Activated CD4-positive, alpha-beta T cell treated with anti-CD3 and anti-CD28 coated beads, Interleukin-2, amount 50 U/mL, for 48 hours (primary cell): ENCODE measurements around the gene MYO5A.
A peak's percentile ranks its signal among the peaks of the same experiment; 100 is the strongest.
"Not testable (repeated sequence)": the region's sequence is repeated elsewhere in the genome, so short reads cannot be mapped to it uniquely, and the experiment has no call there.

Experiments
- DNase-seq, 2 experiments: peaks; one replicate each; pipeline ENCODE4 v3.0.0-alpha.2; 2020

Gene MYO5A

DNA sequence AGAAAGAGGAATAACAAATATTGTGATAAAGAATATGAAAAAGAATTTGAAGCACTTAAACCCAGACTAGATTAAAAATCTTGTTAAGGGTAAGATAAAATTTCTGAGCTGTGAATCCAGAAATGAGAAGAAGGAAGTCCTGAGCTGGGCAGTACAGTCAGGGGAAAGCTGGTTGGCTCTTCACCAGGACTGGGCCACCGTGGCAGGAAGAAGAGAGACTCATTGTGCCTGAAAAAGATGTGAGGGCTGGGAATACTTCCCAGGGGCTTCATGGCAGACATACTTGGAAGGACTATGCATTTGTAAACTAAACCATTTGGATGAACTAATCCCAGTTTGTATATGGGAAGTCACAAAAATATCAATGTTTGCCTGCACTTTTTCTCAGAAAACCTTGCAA lies 204.6 kb downstream of the MYO5A start:
- DNase-seq = no peak

DNA sequence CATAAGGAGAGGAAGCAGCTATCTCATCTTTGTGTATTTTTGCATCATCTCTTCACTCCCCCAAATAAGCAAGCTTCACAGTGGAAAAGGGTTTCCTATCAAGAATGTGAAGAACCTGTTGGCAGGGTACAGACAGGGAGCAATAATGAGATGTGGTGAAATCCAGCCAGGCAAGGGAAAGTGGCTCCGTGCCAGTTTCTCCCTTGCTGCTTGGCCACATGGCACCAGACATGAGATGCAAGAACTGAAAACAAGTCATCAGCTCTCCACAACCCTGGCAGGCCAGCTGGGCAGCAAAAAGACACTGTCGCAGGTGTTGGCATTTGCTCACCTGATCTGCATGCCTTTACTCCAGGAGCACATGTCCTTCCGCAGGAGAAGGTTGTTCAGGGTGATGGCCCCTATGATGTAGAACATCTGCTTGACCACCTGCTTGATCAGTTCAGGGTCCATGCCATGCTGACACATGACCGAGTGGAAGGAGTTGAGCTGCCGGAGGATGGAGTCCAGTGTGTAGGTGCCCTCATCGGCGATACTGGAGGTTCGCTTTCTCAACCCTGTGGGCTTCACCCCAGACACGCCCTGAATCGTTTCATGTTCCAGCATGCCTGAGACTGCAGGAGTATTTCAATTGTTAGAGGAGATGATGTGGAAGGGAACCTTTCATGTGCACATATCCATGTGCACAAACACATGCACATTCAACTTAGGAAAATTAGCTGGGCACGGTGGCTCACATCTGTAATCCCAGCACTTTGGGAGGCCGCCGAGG lies 209.8 kb downstream of the MYO5A start:
- no peak for DNase-seq

DNA sequence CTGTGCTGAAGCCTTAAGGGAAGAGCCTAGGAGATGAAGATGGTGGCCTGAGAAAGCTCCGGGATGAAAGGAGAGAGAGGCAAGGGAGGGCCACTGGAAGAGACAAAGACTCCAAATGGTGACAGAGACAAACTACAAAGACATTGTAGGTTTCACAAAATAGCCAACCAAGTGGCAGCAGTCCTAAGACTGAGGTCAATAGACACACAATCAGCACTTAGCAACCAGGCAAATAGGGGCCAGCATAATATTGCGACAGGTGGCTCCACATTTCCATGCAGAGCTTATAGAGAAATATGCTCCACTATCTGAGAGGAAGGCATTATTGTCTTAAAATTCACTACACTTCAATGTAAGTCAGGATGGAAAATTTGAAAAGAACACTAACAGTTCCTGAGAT lies 211.0 kb downstream of the MYO5A start:
- DNase-seq = no peak

DNA sequence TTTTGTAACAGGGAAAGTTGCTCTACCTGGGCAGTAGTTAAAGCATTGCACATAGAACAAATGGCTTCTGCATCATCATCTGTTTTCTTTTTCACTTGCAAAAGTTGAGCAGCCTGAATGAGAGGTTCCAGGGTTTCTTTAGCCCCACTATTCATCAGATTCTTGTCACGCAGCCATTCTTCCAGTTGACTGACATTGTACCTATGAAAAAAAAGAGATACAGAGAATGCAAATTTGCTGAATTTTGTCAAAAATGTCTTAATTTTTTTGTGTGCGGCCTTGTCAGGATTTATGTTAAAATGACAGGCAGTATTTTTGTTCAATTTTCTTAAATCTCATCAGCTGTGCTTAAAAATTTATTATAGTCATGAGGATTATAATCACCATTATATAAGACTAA lies 211.7 kb downstream of the MYO5A start:
- no peak for DNase-seq

DNA sequence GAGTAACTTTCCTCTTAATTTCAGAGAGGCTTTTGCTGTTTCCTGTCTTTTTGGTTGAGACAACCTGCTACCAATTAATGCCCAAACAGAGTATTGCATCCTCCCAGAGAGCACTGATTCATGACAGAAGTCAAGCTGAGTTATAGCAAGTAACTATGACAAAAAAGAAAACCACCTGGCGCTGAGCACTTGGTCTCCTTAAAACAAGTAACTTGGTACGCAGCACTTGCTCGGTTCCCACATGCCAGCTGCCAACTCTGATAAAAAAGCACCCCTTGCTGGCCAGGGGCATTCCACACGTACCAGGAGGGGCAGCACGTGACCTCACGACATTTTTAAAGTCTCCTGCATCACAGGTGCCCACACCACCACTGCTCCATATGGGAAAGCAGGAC lies 219.5 kb downstream of the MYO5A start:
- no peak for DNase-seq

DNA sequence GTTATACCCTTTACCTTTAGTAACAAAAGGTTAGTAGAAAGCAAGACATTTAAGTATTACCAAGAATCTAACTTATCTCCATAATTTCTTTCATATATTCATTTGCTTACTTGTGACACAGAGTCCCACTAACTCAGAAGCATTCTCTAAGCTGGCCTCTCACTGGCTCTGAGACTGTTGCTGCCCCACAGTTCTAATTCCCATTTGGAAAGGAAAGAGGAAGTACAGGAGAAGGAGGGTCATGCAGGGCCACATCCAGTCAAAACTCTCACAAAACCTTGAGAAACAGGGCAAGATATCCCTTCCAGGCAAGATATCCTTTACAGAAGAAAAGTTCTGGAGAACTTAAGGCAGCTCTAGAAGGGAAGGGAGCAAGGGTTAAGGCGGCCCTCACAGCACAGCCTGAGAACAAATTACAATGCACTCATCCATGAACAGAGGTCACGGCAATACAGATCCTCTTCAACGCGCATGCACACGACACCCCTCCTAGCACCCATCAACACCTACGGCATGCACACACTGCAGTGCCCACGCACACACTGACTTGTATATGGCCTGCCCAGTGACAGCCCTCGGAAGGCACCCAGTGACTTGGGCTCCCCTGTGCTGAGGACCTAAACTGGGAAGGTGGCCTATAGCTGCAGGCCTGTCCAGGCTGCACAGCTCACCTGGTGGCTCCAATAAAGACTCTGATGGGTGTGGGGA lies 220.1 kb downstream of the MYO5A start:
- DNase-seq = no peak

DNA sequence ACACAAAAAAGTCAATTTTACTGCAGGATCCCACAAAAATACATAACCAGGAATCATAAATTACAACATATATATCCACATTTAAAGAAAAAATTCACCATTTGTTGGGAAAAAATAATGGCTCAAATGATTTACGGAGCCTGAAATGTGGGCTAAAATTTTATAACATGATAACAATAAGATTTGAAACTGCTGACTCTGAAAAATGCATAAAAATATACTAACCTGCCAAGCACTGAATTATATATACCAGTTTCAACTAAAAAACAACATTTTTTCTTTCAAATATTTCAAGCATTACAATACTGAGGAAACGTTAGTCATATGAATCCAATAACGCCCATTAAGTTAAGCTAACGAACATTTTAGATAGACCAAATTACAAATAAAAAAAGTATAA lies 220.8 kb downstream of the MYO5A start:
- DNase-seq = no peak

DNA sequence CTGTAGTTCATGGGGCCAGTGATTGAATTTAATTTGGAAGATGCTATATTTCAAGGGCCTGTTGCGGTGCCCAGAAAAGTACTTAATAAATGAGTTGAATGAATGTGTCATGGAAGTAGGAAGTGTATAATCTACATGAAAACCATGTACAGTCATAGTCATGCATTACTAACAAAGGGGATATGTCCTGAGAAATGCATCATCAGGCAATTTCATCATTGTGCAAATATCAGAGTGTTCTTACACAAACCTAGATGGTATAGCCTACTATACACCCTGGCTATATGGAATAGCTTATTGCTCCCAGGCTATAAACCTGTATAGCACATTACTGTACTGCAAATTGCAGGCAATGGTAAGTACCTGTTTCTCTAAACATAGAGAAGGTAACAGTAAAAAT lies 222.4 kb downstream of the MYO5A start:
- no peak for DNase-seq

DNA sequence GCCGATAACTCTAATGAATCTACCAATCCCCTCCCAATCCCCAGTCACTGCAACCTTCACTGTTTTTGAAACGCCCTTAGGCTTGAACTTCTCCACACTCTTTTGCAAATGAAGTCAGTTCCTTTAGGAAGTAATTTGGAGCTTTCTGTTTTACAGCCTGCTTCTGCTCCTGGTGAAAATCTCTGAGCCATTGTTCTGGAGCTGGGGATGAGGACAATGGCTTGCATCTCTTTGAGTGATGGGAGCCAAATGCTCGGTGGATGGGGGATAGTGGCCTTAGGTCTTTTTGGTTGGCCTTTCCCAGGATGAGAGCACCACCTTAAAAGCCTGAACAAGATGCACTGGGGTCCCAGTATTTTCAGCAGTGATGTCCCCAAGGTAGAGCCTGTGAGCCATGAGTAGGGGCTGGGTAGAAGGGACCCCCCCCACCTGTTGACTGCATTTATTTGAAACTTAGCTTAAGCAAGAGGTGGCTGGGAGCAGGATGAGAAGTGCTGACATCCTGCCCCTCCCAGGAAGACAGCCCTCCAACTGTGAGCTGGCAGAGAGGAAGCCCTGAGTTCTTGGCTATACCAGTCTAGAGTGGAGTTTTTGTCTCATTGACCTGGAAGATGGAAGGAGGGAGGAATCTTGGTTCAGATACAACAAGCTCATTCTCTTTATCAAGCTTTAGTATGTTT lies 225.4 kb downstream of the MYO5A start:
- DNase-seq = no peak

DNA sequence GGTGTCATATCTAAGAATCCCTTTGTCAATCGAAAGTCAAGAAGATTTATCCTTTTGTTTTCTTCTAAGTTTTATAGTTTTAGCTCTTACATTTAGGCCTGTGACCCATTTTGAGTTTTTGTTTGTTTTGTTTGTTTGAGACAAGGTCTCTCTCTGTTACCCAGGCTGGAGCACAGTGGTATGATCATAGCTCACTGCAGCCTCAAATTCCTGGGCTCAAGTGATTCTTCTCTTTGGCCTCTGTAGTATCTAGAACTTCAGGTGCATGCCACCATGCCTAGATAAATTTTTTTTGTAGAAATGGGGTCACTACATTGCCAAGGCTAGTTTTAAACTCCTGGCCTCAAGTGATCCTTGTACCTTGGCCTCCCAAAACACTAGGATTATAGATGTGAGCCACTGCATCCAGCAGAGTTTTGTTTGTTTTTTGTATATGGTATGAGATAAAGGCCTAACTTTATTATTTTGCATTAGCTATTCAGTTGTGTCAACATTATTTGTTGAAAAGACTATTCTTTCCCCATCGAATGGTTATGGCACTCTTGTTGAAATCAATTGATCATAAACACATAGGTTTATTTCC lies 227.3 kb downstream of the MYO5A start:
- no peak for DNase-seq

DNA sequence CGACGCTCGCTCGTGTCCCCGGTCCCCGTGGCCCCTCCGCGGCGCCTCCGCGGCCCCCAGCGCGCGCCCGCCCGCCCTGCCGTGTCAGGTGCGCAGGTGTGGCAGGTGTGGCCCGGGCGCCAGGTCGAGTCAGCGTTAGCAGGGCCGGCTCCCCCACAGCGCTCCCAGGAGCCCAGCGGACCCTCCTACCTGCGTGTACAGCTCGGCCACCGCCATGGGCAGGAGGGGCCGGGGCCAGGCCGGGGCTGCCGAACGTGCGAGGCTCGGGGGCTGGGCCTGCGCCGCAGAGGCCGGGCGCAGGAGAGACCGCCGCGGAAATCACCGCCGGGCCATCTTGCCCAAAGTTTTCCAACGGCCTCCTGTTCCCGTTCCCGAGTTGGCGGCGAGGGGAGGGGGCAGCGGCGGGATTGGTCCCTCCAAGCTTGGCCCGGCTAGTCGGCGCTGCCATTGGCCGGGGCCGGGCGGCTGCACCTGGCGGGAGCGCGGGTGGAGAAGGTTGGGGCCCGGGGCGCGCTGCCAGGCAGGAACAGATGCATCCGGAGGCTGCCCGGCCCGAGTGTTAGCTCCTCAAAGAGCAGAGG lies 233.2 kb downstream of the MYO5A start, which contains the start of gene MYO5C:
TSS of gene MYO5C (minus strand) at position 384 of the 581 bp plus-strand sequence. CDS start at position 216, 168 bp downstream.
- DNase-seq = peak; percentile 9 to 11

DNA sequence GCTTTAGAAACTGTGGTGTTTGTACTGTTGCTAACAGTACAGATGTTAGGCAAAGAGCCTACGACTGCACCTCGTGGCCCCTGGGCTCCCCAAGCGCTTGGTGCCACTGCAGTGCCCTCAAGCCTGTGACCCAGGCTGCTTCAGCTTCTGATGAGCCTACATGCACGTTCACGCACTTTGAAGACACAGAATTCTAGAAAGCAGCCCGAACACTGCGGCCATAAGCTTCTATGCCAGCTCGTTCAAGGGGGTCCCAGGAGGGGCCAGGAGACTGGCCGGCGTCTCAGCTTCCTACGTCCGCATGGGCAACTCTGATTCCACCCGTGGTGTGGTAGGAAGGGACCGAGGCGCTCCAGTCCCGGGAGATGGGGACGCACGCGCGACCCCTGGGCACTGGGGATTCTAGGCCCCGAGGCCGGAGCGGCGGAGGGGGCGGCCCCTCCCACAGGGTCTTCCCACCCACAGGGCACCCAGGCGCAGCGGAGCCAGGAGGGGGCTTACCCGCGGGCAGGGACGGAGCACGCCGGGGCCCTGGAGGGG lies 233.7 kb downstream of the MYO5A start:
- no peak for DNase-seq

DNA sequence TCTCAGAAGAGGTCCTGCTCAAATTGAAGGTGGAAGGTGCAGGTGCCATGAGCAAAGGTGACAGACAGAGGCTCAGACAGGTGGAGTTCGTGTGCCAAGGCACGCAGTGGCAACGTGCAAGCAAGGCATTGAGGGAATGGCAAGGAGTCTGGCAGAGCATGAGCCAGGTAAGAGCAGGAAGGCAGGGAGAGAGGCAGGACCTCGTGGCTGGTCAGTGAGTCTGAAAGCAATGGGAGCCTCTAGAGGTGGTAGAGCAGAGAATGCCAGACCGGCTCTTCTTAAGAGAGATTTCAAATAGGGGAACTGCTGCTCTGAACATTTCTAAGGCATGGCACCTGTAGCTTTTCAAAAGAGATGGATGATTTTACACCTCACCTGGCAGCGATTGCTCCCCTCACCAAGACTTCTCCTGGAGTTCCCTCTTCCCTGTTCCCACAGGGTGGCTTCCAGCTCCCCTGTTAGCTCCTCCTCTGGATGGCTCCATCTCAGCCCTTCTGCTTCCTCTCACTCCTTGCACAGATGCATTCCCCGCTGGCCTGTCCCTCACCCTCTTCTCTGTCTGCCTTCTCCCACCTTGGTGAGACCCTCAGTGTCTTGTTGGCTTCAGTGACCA lies 235.8 kb downstream of the MYO5A start:
- no peak for DNase-seq

DNA sequence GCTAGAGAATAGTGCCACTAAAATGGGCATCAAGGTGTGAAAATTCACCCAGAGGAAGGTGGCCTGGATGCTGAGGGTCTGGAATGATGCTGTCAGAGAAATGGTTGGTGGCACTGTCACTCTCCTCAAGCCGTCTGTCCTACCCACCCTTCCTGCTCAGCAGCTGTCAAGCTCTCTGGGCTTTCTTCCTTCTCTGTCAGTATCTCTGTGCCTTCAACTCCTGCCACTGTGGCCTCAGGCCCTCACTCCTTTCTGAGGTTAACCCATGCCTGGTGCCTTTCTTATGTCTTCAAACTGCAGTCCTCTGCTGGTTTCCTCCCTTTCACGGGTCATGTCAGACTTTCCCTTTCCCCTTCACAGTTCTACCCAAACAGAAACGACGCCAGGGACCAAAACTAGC lies 237.5 kb downstream of the MYO5A start:
- no peak for DNase-seq

DNA sequence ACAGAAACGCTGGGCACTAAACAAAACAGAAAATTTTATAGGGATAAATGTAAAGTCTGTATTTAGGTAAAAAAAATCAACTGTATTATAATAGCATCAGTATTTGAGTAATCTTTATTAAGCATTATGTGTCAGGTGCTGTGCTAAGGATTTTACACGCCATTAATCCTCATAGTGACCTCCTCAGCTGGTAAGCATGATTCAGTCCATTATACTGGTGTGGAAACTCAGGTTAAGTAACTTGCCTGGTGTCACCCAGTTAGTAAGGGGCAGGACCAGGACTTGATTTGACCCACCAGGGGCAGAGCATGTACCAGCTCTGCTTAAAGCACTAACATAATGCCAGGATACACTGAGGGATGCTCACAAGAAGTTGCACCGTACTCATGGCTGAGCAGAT lies 237.9 kb downstream of the MYO5A start:
- DNase-seq = no peak

DNA sequence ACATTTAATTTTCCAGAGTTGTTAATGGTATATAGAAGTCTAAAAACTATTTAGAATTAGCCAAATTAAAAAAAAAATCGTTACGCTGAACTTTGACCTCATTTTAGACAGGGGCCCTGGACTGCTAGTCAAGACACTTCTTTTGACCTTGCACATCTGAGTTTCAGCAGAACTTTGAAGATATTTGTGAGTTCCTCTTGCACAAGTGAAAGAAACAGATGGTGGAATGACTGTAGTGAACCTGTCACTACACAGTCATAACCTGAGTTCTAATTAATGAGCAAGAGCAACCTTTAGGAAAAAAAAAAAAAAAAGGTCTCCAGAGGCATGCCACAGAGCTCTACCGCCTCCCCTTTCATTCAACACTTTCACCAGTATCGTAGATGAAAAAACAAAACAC lies 238.4 kb downstream of the MYO5A start:
- no peak for DNase-seq

DNA sequence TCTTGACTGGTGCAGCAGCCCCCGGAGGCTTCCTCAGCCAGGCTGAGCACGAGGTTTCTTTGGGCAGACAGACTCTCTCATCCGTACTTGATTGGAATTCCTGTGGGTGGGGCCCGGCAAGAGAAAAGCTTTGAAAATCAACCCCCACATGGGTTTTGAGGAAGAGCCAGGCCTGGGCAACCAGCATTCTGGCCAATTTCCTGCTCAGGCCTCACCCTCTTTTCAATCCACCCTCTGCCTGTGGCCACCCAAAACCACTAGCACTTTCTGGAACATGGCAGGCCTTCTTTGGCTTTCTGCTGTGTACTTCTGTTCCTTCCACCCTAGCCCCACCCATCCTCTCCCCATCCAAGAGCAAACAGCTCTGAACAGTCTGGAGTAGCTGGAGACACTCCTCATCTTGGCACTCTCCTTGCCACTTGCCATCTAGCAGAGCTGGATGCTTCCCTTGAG lies 239.0 kb downstream of the MYO5A start:
- no peak for DNase-seq

DNA sequence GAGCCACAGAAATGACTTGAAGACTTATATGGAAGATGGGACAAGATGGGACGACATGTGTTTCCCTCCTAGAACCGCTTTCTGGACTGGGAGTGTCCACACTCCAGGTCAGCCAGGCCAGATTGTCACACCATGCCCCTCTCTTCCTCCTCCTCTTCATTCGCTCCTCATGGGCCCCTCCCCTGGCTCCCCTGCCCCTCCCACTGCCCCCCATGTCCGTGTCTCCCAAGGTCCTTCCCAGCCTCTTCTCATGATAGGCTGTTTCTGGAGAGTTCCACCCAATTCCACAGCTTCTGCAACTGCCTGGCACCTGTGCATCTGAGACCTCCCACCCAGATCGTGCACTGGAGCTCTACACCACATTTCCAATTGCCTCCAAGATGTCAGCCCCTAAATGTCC lies 239.7 kb downstream of the MYO5A start:
- no peak for DNase-seq

DNA sequence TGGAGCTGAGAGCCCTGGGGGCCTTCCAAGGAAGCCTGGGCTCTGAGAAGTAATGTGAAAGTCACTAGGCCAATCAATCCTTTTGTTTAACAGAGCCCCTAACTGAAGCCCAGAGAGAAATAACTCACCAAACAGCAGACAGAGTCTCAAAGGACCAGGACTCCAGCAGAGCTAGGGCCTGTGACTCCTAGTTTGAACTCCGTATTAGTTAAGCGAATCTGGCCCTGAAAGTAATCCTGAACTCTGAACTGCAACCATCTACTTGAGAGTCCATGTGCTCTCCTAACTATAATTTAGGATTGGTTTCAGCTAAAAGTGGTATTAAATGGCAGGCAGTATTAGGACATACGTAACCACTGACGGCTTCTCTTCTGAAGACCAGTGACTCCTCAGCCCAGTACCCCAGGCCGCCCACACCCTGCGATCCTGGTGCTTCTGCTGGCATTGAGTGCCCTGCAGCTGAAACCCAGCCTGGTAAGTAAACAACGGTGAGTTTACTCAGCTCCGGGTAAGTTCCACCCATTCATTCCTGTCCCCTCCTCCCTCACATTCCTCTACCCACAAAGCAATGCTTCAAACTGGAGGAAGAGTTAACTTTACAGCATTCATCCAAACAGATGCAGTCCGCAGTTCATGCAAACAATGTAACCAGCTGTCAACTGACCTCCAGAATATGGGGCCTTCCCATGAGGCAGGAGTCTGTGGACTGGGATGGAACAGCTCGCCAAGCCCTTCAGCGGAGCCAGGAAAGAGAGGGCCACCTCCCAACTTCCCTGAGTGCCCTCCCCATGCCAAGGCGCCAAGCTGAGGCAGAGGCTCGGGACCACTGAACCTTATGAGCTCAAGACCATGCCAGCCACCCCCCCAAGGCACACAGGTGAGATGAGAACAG lies 240.4 kb downstream of the MYO5A start:
- no peak for DNase-seq

DNA sequence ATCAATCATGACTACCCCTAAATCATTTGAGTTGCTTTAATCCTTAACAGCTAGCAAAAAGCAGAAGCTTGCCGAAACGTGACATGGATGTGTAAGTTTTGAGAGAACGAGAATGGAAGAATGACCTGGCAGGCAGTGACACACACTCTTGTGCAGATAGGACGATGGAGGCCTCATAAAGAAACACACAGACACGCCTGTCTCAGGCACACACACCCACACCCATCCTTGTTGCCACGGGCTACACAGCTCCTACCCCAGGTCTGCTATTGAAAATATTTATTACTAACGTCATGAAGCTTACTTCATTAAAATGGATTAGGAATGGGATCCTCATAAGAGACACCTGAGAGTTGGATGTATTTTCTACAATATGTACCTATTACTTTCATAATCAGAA lies 241.6 kb downstream of the MYO5A start:
- no peak for DNase-seq

DNA sequence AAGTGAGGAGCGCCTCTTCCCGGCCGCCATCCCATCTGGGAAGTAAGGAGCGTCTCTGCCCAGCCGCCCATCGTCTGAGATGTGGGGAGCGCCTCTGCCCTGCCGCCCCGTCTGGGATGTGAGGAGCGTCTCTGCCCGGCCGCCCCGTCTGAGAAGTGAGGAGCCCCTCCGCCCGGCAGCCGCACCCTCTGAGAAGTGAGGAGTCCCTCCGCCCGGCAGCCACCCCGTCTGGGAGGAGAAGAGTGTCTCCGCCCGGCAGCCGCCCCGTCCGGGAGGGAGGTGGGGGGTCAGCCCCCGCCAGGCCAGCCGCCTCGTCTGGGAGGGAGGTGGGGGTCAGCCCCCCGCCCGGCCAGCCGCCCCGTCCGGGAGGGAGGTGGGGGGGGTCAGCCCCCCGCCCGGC lies 242.7 kb downstream of the MYO5A start:
- not testable (repeated sequence) for DNase-seq
